Lung microvascular endothelial cell (primary cell): Measurements from ENCODE around the gene ITGA3. TPM values are rescaled to one million over a fixed set of nuclear protein-coding genes. Genes with fewer than 3 reads are reported as not detected.

Experiments used
- DNase-seq, 2 donors: peaks; one replicate each; pipeline versions ENCODE4 v3.0.0 to v3.0.0-alpha.2; 2010; ENCODE audit warnings: low read depth in 2 of 2
- total RNA-seq: library from RNA; depleted of rRNA; stranded (reverse); fragments of >200 nt; gene quantifications from 2 replicates; pipeline ENCODE4 v1.2.1, GENCODE V29; 2014

ITGA3 gene
- total RNA-seq, 1 donor from 2014 or later = 162 TPM

GRCh38 chr17:50123649-50124349, 67.9 kb downstream of the ITGA3 start:
- peak; percentile 32 to 53 for DNase-seq

- DNase-seq = no peak
Observed at GRCh38 chr17:50125420-50125997, 69.6 kb downstream of the ITGA3 start.

- DNase-seq = peak in 1 of 2 donors; percentile 69
Observed at GRCh38 chr17:50127697-50128361, 71.9 kb downstream of the ITGA3 start.

GRCh38 chr17:50128441-50129352, 72.8 kb downstream of the ITGA3 start:
- peak in 1 of 2 donors; percentile 31 for DNase-seq

GRCh38 chr17:50129353-50129727, 73.4 kb downstream of the ITGA3 start:
- no peak for DNase-seq

GRCh38 chr17:50129728-50130558, 74.0 kb downstream of the ITGA3 start, which contains the start of gene SAMD14:
Gene SAMD14 (minus strand): TSS chr17:50130160. CDS start chr17:50124959, 5,201 bp downstream.
- peak; percentile 57 to 70 for DNase-seq

GRCh38 chr17:50130559-50131305, 74.8 kb downstream of the ITGA3 start:
- peak in 1 of 2 donors; percentile 32 for DNase-seq

GRCh38 chr17:50132104-50132794, 76.3 kb downstream of the ITGA3 start:
- DNase-seq = no peak

GRCh38 chr17:50133028-50133768, 77.3 kb downstream of the ITGA3 start:
- DNase-seq = no peak

- no peak for DNase-seq
Observed at GRCh38 chr17:50133769-50134099, 77.8 kb downstream of the ITGA3 start.

- DNase-seq = no peak
Observed at GRCh38 chr17:50134206-50135110, 78.5 kb downstream of the ITGA3 start.

GRCh38 chr17:50135316-50136095, 79.6 kb downstream of the ITGA3 start:
- DNase-seq = no peak

GRCh38 chr17:50136096-50136687, 80.3 kb downstream of the ITGA3 start:
- DNase-seq = no peak

GRCh38 chr17:50137042-50137441, 81.1 kb downstream of the ITGA3 start:
- no peak for DNase-seq

GRCh38 chr17:50139185-50139783, 83.4 kb downstream of the ITGA3 start:
- no peak for DNase-seq
